Kidney (tissue), 14 donors: ENCODE results near the gene ZMYM3. TPM values are rescaled to one million over a fixed set of nuclear protein-coding genes. Genes with fewer than 3 reads are reported as not detected.
A peak's percentile ranks its signal among the peaks of the same experiment; 100 is the strongest.

Experiments used
- DNase-seq, 5 donors: peaks; one replicate each; pipeline ENCODE4 v3.0.0-alpha.2; 2013 to 2020
- FAIRE-seq: peaks from 2 replicates; lab custom pipeline; 2012; peaks lifted over from hg19 to GRCh38; lab: Jason Lieb, UNC
- H3K27ac ChIP-seq, 2 donors: one replicate each; pipeline ENCODE4 v1.7.0; 2013; ENCODE audit warnings: low read depth in 2 of 2, low read length in 2 of 2, inconsistent platforms in 1 of 2
- H3K27me3 ChIP-seq: one replicate; pipeline ENCODE4 v1.7.1; 2013; ENCODE audit warnings: low read length, inconsistent platforms; ENCODE audit not compliant: control insufficient read depth, insufficient read depth
- H3K36me3 ChIP-seq, 3 donors: one replicate each; pipeline versions ENCODE4 v1.7.0 to v1.7.1; 2013; ENCODE audit warnings: low read length in 3 of 3, control low read depth in 1 of 3, inconsistent platforms in 1 of 3; ENCODE audit not compliant: insufficient read depth in 3 of 3, control insufficient read depth in 2 of 3
- H3K4me1 ChIP-seq, 3 donors: one replicate each; pipeline versions ENCODE4 v1.7.0 to v1.7.1; 2013; ENCODE audit warnings: low read length in 3 of 3, inconsistent platforms in 1 of 3, low read depth in 1 of 3; ENCODE audit not compliant: control insufficient read depth in 2 of 3, insufficient read depth in 2 of 3
- H3K4me3 ChIP-seq, 3 donors: one replicate each; pipeline versions ENCODE4 v1.7.0 to v1.8.1; 2013; ENCODE audit warnings: low read length in 3 of 3, control low read depth in 1 of 3, inconsistent platforms in 1 of 3
- H3K9ac ChIP-seq, 3 donors: one replicate each; pipeline versions ENCODE4 v1.7.0 to v1.7.1; 2013; ENCODE audit warnings: low read length in 3 of 3, control low read depth in 1 of 3, inconsistent platforms in 1 of 3
- H3K9me3 ChIP-seq, 3 donors: one replicate each; pipeline versions ENCODE4 v1.7.0 to v1.7.1; 2013; ENCODE audit warnings: low read length in 3 of 3, control low read depth in 1 of 3, inconsistent platforms in 1 of 3; ENCODE audit not compliant: control insufficient read depth in 2 of 3, insufficient read depth in 1 of 3
- intact Hi-C: fragments of 100-400 bp; cut with DNase I; formaldehyde crosslinking; loops from one replicate; pipeline ENCODE4 v1.11.1; 2022
- polyA plus RNA-seq: library from polyadenylated mRNA; stranded (reverse); fragments of 350-450 nt; fragmentation: Illumina TruSeq; extraction: RNeasy Lipid Tissue Mini Kit (QIAGEN cat#74804); gene quantifications from one replicate; pipeline ENCODE4 v1.2.3, GENCODE V29; 2014; ENCODE audit warnings: low read depth, low replicate concordance; ENCODE audit not compliant: insufficient read depth
- total RNA-seq: library from RNA; stranded (reverse); fragmentation: NEBNext Ultra II Directional; extraction: Animal tissue kit (Norgen Biotek cat#: 25700); gene quantifications from one replicate; pipeline ENCODE4 v1.2.1, GENCODE V29; 2021
- TF ChIP-seq, protein P1 (sequence below): IDR thresholded peaks from 3 replicates; pipeline ENCODE4 v1.5.1; 2012; ENCODE audit warnings: mild to moderate bottlenecking, moderate library complexity, borderline replicate concordance; ENCODE audit not compliant: insufficient read depth; ENCODE audit errors: extremely low read depth
- donor health status: control.
- donor health status: control.
- donor health status: control.
- donor health status: control.
- donor health status: control.
- donor health status: DM: yes; HTN: yes; CAD: no.
- donor health status: Normal renal cell carcinoma (clear cell type).

Gene ZMYM3
- total and polyA plus RNA-seq, 2 donors from 2014 or later = 9.7 to 26.7 TPM

DNA sequence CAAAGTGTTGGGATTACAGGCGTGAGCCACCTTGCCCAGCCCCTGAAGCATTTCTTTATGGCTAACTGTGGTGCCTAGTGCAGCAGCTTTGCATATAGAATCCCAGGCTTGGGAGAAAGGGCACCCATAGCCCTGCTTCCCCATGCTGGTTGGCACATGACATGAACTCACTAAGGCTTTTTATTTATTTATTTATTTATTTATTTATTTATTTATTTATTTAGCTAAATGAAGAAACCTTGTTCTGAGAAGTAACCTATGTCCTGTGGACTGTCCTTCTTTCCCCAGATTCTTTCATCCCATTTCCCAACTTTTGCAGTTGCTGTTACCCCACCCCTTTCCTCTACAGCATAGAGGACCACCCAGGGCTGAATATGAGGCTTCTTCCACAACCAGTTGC, 32.8 kb downstream of the ZMYM3 start:
- H3K4me1 ChIP-seq = no peaks in the 10 kb centered on the region
- DNase-seq = no peak
- no peak overlapping the region for H3K4me3 ChIP-seq
- FAIRE-seq = no peak
- intact Hi-C loops = no loop called here
- no peaks in the 10 kb centered on the region for H3K27me3 ChIP-seq
- no peak overlapping the region for H3K9ac ChIP-seq
- H3K9me3 ChIP-seq = no peaks in the 10 kb centered on the region
- no peaks in the 10 kb centered on the region for H3K36me3 ChIP-seq
- no peak overlapping the region for H3K27ac ChIP-seq
- TF ChIP-seq, protein P1, sequence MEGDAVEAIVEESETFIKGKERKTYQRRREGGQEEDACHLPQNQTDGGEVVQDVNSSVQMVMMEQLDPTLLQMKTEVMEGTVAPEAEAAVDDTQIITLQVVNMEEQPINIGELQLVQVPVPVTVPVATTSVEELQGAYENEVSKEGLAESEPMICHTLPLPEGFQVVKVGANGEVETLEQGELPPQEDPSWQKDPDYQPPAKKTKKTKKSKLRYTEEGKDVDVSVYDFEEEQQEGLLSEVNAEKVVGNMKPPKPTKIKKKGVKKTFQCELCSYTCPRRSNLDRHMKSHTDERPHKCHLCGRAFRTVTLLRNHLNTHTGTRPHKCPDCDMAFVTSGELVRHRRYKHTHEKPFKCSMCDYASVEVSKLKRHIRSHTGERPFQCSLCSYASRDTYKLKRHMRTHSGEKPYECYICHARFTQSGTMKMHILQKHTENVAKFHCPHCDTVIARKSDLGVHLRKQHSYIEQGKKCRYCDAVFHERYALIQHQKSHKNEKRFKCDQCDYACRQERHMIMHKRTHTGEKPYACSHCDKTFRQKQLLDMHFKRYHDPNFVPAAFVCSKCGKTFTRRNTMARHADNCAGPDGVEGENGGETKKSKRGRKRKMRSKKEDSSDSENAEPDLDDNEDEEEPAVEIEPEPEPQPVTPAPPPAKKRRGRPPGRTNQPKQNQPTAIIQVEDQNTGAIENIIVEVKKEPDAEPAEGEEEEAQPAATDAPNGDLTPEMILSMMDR = no peak

DNA sequence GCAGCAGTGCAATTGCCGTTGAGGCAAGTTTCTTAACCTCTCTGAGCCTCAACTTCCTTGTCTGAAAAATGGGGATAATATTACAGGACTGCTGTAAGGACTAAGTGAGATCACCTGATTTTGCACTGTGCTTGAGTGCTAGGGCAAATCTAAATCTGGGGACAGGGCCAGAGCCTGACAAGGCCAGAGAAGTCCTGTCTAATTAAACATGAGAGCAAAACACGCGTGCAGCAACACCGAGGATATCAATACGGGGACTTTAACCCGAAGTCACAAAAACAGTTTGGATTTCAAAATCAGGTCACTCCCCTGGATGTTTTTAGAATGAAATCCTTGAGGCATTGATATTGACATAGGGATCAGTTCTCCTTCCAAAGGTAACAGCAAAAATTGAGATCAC, 36.6 kb downstream of the ZMYM3 start:
- Histone ChIP-seq H3K9me3 (no peaks in the 10 kb centered on the region), H3K36me3 (no peaks in the 10 kb centered on the region), H3K4me3 (peak overlapping the region in 1 of 3 donors; percentile 54), H3K4me1 (peaks cover 0 to 3% (median 2%) of the 10 kb centered on the region in 3 donors), H3K9ac (peak overlapping the region in 1 of 3 donors; percentile 34), H3K27me3 (no peaks in the 10 kb centered on the region), H3K27ac (no peak overlapping the region)
- TF ChIP-seq, protein P1 = no peak
- DNase-seq (no peak), FAIRE-seq (no peak)
- intact Hi-C loops = no loop called here

DNA sequence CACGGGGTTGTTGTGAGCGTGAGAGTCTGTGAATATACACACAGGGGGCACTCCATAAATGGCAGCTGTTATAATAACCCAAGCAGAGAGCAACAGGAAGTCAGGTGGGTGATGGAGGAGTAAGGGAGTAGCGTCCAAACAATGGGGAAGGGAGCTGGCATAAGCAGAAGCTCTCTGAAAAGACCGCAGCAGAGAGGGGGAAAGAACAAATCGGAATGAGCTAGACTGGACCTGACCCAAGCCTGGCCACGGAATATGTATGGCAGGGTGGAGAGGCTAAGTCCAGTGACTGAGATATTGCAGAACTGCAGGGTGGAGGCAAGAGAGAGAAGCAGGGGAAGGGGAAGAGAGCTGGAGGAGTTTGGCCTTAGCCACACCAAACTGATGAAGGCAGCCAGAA, 37.5 kb downstream of the ZMYM3 start:
- Histone ChIP-seq H3K9ac (peak overlapping the region in 1 of 3 donors; percentile 34), H3K27ac (peak overlapping the region in 1 of 2 donors; percentile 4)
- intact Hi-C loops = no loop called here

More for the DNA sequence above, 37.5 kb downstream of the ZMYM3 start:
- Histone ChIP-seq H3K36me3 (no peaks in the 10 kb centered on the region), H3K4me3 (peak overlapping the region; percentile 26 to 63 (median 54)), H3K4me1 (peaks cover 0 to 3% (median 2%) of the 10 kb centered on the region in 3 donors), H3K27me3 (no peaks in the 10 kb centered on the region), H3K9me3 (no peaks in the 10 kb centered on the region)
- FAIRE-seq = no peak
- TF ChIP-seq, protein P1 = no peak
- peak in 1 of 5 donors; percentile 31 for DNase-seq
